ENCODE results near the gene IPO4.

Gene IPO4

DNA sequence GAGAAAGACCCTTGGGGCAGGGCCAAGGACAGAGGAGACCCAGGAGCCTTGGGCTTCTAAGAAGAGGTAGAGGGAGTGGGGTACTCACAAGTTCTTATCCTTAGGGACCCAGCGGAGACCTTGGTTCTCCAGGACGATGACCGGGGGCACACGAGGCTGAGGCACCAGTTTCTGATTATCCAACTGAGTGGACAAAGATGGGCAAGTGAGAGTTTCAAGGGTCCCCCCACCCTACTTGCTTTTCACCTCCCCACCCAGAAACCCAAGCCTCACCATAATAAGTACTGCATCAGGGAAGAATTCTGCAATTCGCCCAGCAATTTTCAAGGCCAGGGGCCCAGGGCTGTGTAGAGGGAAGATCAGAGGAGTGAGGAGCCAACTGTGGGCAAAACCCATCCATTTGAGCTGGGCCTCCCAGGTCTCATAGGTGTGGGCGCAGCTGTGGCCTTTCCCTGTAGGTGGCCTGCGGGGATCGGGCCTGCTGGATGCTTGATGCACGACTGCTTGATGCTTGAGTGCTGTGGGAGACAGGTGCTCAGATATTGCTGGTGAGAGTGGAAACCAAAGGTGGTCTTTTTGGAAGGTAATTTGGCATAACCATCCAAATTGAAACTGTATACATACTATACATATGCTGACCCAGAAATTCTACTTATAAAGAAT, 49.2 kb downstream of the IPO4 start:
- peaks cover 39% of the 10 kb centered on the region for H3K79me1 ChIP-seq (replicated peaks; ENCODE audit: low read length, poor library complexity, severe bottlenecking)
- H2AK5ac ChIP-seq (ENCODE audit: low read length, severe bottlenecking), result peak overlapping the region; percentile 22
- no peak overlapping the region for H2BK15ac ChIP-seq (ENCODE audit: low read depth, poor library complexity, severe bottlenecking)
- H3K4ac ChIP-seq (ENCODE audit: low read depth in 1 of 2, low read length in 2 of 2), result no peak overlapping the region
- peak overlapping the region in 1 of 2 experiments; percentile 80 for H3K23ac ChIP-seq (ENCODE audit: low read length in 2 of 2)
- H4K8ac ChIP-seq (ENCODE audit: low read length), result no peak overlapping the region
- H3K27me3 ChIP-seq (ENCODE audit: control insufficient read depth in 1 of 2, insufficient read depth in 1 of 2, low read length in 2 of 2), result no peaks in the 10 kb centered on the region
- H2AFZ ChIP-seq (ENCODE audit: low read depth, low read length), result no peak overlapping the region
- H3K27ac ChIP-seq (ENCODE audit: low read length, poor library complexity, severe bottlenecking), result no peak overlapping the region
- peaks cover 23% of the 10 kb centered on the region for H3K4me1 ChIP-seq (ENCODE audit: control insufficient read depth, insufficient read depth, low read depth, low read length)
- H3K14ac ChIP-seq (ENCODE audit: low read length in 2 of 2), result no peak overlapping the region
- no peaks in the 10 kb centered on the region for H3K9me3 ChIP-seq (ENCODE audit: control insufficient read depth, low read length)
- peak overlapping the region in 1 of 2 experiments; percentile 40 for H2BK12ac ChIP-seq (ENCODE audit: low read length in 2 of 2)
- H3K36me3 ChIP-seq (ENCODE audit: control insufficient read depth in 1 of 2, insufficient read depth in 2 of 2, low read depth in 1 of 2, low read length in 2 of 2), result peaks cover 30 to 45% of the 10 kb centered on the region in 2 experiments
- H3K4me3 ChIP-seq (ENCODE audit: insufficient read depth in 1 of 2, low read depth in 1 of 2, low read length in 2 of 2), result peak overlapping the region in 1 of 2 experiments; percentile 94
- H3K9ac ChIP-seq (ENCODE audit: low read length), result peak overlapping the region; percentile 32
- DNase-seq, result no peak
- no peak overlapping the region for H3K18ac ChIP-seq (ENCODE audit: low read depth in 1 of 2, low read length in 2 of 2)
- H2BK5ac ChIP-seq (ENCODE audit: low read depth, low read length, poor library complexity, severe bottlenecking), result no peak overlapping the region
- no peak overlapping the region for H4K91ac ChIP-seq (ENCODE audit: low read length)
- WGBS, result 99% methylated on average over 6 of the region's 9 CpGs
- H2BK120ac ChIP-seq (ENCODE audit: low read depth, low read length), result no peak overlapping the region
- peak overlapping the region; percentile 21 for H3K4me2 ChIP-seq (ENCODE audit: low read length, poor library complexity, severe bottlenecking)

DNA sequence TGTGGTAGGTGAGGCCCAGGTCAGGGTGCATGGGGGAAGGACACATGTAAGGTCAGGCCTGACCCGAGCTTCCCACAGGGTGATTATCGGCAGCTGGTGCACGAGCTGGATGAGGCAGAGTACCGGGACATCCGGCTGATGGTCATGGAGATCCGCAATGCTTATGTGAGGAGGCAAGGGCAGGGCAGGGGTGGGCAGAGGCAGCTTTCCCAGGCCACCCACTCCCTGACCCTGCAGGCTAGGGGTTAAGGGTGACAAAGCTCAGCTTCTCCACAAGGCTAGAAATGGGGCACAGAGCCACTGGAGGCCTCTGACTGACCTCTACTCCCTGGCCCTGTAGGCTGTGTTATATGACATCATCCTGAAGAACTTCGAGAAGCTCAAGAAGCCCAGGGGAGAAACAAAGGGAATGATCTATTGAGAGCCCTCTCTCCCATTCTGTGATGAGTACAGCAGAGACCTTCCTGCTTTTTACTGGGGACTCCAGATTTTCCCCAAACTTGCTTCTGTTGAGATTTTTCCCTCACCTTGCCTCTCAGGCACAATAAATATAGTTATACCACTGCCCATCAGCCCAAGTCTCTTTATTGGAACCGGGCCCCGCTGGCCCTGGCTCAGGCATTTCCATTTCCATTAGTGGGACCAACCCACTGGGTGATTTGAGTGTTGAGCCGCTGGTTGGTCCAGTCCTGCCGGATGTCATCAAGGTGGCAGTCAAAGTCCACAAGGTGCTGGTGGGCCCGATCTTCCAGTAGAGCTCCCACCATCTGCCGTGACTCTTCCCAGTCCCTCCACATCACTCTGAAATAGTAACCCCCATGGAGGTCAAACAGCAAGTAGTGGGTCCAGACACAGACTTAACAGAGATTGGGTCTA, 50.0 kb downstream of the IPO4 start:
- H3K4me2 ChIP-seq (ENCODE audit: low read length, poor library complexity, severe bottlenecking), result no peak overlapping the region
- no peaks in the 10 kb centered on the region for H3K9me3 ChIP-seq (ENCODE audit: control insufficient read depth, low read length)
- WGBS, result 88% methylated on average over 13 of the region's 13 CpGs
- peak overlapping the region; percentile 22 for H2AK5ac ChIP-seq (ENCODE audit: low read length, severe bottlenecking)
- H3K23ac ChIP-seq (ENCODE audit: low read length in 2 of 2), result peak overlapping the region in 1 of 2 experiments; percentile 2
- no peak overlapping the region for H3K4me3 ChIP-seq (ENCODE audit: insufficient read depth in 1 of 2, low read depth in 1 of 2, low read length in 2 of 2)
- H2BK12ac ChIP-seq (ENCODE audit: low read length in 2 of 2), result no peak overlapping the region
- peaks cover 23% of the 10 kb centered on the region for H3K4me1 ChIP-seq (ENCODE audit: control insufficient read depth, insufficient read depth, low read depth, low read length)
- no peak overlapping the region for H3K18ac ChIP-seq (ENCODE audit: low read depth in 1 of 2, low read length in 2 of 2)
- H3K4ac ChIP-seq (ENCODE audit: low read depth in 1 of 2, low read length in 2 of 2), result no peak overlapping the region
- H3K27ac ChIP-seq (ENCODE audit: low read length, poor library complexity, severe bottlenecking), result no peak overlapping the region
- no peak overlapping the region for H3K9ac ChIP-seq (ENCODE audit: low read length)
- H2AFZ ChIP-seq (ENCODE audit: low read depth, low read length), result no peak overlapping the region
- no peak overlapping the region for H2BK5ac ChIP-seq (ENCODE audit: low read depth, low read length, poor library complexity, severe bottlenecking)
- H3K14ac ChIP-seq (ENCODE audit: low read length in 2 of 2), result no peak overlapping the region
- H3K79me1 ChIP-seq (replicated peaks; ENCODE audit: low read length, poor library complexity, severe bottlenecking), result peaks cover 34% of the 10 kb centered on the region
- H3K27me3 ChIP-seq (ENCODE audit: control insufficient read depth in 1 of 2, insufficient read depth in 1 of 2, low read length in 2 of 2), result no peaks in the 10 kb centered on the region
- H4K8ac ChIP-seq (ENCODE audit: low read length), result no peak overlapping the region
- H2BK15ac ChIP-seq (ENCODE audit: low read depth, poor library complexity, severe bottlenecking), result no peak overlapping the region
- H2BK120ac ChIP-seq (ENCODE audit: low read depth, low read length), result no peak overlapping the region
- H4K91ac ChIP-seq (ENCODE audit: low read length), result no peak overlapping the region
- H3K36me3 ChIP-seq (ENCODE audit: control insufficient read depth in 1 of 2, insufficient read depth in 2 of 2, low read depth in 1 of 2, low read length in 2 of 2), result peaks cover 24 to 38% of the 10 kb centered on the region in 2 experiments
- DNase-seq, result no peak

- no peak overlapping the region for H3K14ac ChIP-seq (ENCODE audit: low read length in 2 of 2)
- H3K27ac ChIP-seq (ENCODE audit: low read length, poor library complexity, severe bottlenecking), result no peak overlapping the region
- H3K4ac ChIP-seq (ENCODE audit: low read depth in 1 of 2, low read length in 2 of 2), result no peak overlapping the region
- H3K18ac ChIP-seq (ENCODE audit: low read depth in 1 of 2, low read length in 2 of 2), result no peak overlapping the region
- H2BK12ac ChIP-seq (ENCODE audit: low read length in 2 of 2), result no peak overlapping the region
- H2BK5ac ChIP-seq (ENCODE audit: low read depth, low read length, poor library complexity, severe bottlenecking), result no peak overlapping the region
- 97% methylated on average over 8 of the region's 8 CpGs for WGBS
- H3K9me3 ChIP-seq (ENCODE audit: control insufficient read depth, low read length), result no peaks in the 10 kb centered on the region
- H3K27me3 ChIP-seq (ENCODE audit: control insufficient read depth in 1 of 2, insufficient read depth in 1 of 2, low read length in 2 of 2), result no peaks in the 10 kb centered on the region
- no peak overlapping the region for H4K8ac ChIP-seq (ENCODE audit: low read length)
- no peak overlapping the region for H2AFZ ChIP-seq (ENCODE audit: low read depth, low read length)
- H3K36me3 ChIP-seq (ENCODE audit: control insufficient read depth in 1 of 2, insufficient read depth in 2 of 2, low read depth in 1 of 2, low read length in 2 of 2), result peaks cover 22 to 29% of the 10 kb centered on the region in 2 experiments
- H3K23ac ChIP-seq (ENCODE audit: low read length in 2 of 2), result peak overlapping the region in 1 of 2 experiments; percentile 2
- no peak overlapping the region for H2AK5ac ChIP-seq (ENCODE audit: low read length, severe bottlenecking)
- no peak overlapping the region for H2BK120ac ChIP-seq (ENCODE audit: low read depth, low read length)
- no peak overlapping the region for H3K4me3 ChIP-seq (ENCODE audit: insufficient read depth in 1 of 2, low read depth in 1 of 2, low read length in 2 of 2)
- peak overlapping the region; percentile 47 for H4K91ac ChIP-seq (ENCODE audit: low read length)
- H3K4me1 ChIP-seq (ENCODE audit: control insufficient read depth, insufficient read depth, low read depth, low read length), result peaks cover 20% of the 10 kb centered on the region
- DNase-seq, result no peak
- H3K9ac ChIP-seq (ENCODE audit: low read length), result no peak overlapping the region
- no peak overlapping the region for H2BK15ac ChIP-seq (ENCODE audit: low read depth, poor library complexity, severe bottlenecking)
- peaks cover 27% of the 10 kb centered on the region for H3K79me1 ChIP-seq (replicated peaks; ENCODE audit: low read length, poor library complexity, severe bottlenecking)
- no peak overlapping the region for H3K4me2 ChIP-seq (ENCODE audit: low read length, poor library complexity, severe bottlenecking)
These were observed 50.9 kb downstream of the IPO4 start for GRCh38 chr14:24137529-24138395.
